Liver (tissue), 9 donors: ENCODE results near the gene CAPRIN1. TPM values are rescaled to one million over a fixed set of nuclear protein-coding genes. Genes with fewer than 3 reads are reported as not detected.

Experiments
- DNase-seq: peaks from one replicate; pipeline ENCODE4 v3.0.0-alpha.2; 2017; ENCODE audit warnings: low spot score
- H3K27ac ChIP-seq, 2 donors: one replicate each; pipeline ENCODE4 v1.7.0; 2013; ENCODE audit warnings: inconsistent platforms in 2 of 2, low read length in 2 of 2, control low read depth in 1 of 2, low read depth in 1 of 2, mild to moderate bottlenecking in 1 of 2
- H3K27me3 ChIP-seq, 4 donors: one replicate each; pipeline versions ENCODE4 v1.6.1 to v1.7.0; 2013; ENCODE audit warnings: low read length in 3 of 4, inconsistent platforms in 1 of 4, mild to moderate bottlenecking in 1 of 4, moderate library complexity in 1 of 4; ENCODE audit not compliant: control insufficient read depth in 4 of 4, insufficient read depth in 4 of 4
- H3K36me3 ChIP-seq, 4 donors: one replicate each; pipeline versions ENCODE4 v1.6.1 to v1.7.0; 2013; ENCODE audit warnings: low read length in 3 of 4, mild to moderate bottlenecking in 3 of 4, low read depth in 1 of 4, moderate library complexity in 1 of 4; ENCODE audit not compliant: control insufficient read depth in 4 of 4, insufficient read depth in 3 of 4
- H3K4me1 ChIP-seq, 4 donors: one replicate each; pipeline versions ENCODE4 v1.6.1 to v1.7.0; 2013; ENCODE audit warnings: low read length in 3 of 4, mild to moderate bottlenecking in 3 of 4, moderate library complexity in 1 of 4; ENCODE audit not compliant: control insufficient read depth in 4 of 4, insufficient read depth in 4 of 4
- H3K4me3 ChIP-seq, 3 donors: one replicate each; pipeline versions ENCODE4 v1.6.1 to v1.7.0; 2013; ENCODE audit warnings: low read length in 3 of 3, control low read depth in 1 of 3, low read depth in 1 of 3, mild to moderate bottlenecking in 1 of 3
- H3K9ac ChIP-seq, 2 donors: one replicate each; pipeline ENCODE4 v1.7.0; 2013; ENCODE audit warnings: low read length in 2 of 2, mild to moderate bottlenecking in 2 of 2, moderate library complexity in 2 of 2, control low read depth in 1 of 2, low read depth in 1 of 2
- H3K9me3 ChIP-seq, 4 donors: one replicate each; pipeline versions ENCODE4 v1.6.1 to v1.7.0; 2013; ENCODE audit warnings: low read length in 3 of 4; ENCODE audit not compliant: control insufficient read depth in 4 of 4
- EGR1 ChIP-seq, 2 donors: IDR thresholded peaks; 2 replicates each; pipeline ENCODE4 v1.6.1; 2016 to 2018; ENCODE audit warnings: antibody characterized with exemption in 2 of 2, low read depth in 2 of 2
- FOXA1 ChIP-seq: IDR thresholded peaks from 2 replicates; pipeline ENCODE4 v1.6.1; 2016; ENCODE audit warnings: antibody characterized with exemption
- FOXA2 ChIP-seq: IDR thresholded peaks from 2 replicates; pipeline ENCODE4 v1.6.1; 2016; ENCODE audit warnings: antibody characterized with exemption
- GABPA ChIP-seq, 2 donors: IDR thresholded peaks in 1 of 2; conservative IDR thresholded peaks in 1 of 2; 2 replicates each; pipeline ENCODE4 v1.6.1; 2016; ENCODE audit warnings: antibody characterized with exemption in 2 of 2, mild to moderate bottlenecking in 1 of 2, moderate library complexity in 1 of 2
- HNF4A ChIP-seq, 2 donors: conservative IDR thresholded peaks; 2 replicates each; pipeline ENCODE4 v1.6.1; 2016; ENCODE audit warnings: antibody characterized with exemption in 2 of 2, mild to moderate bottlenecking in 2 of 2
- HNF4G ChIP-seq: IDR thresholded peaks from 2 replicates; pipeline ENCODE4 v1.6.1; 2016; ENCODE audit warnings: antibody characterized with exemption
- JUND ChIP-seq, 2 donors: IDR thresholded peaks; 2 replicates each; pipeline ENCODE4 v1.6.1; 2016; ENCODE audit warnings: antibody characterized with exemption in 2 of 2
- NR2F2 ChIP-seq: IDR thresholded peaks from 2 replicates; pipeline ENCODE4 v1.6.1; 2016; ENCODE audit warnings: antibody characterized with exemption
- RAD21 ChIP-seq, 2 donors: IDR thresholded peaks; 2 replicates each; pipeline ENCODE4 v1.6.1; 2016; ENCODE audit warnings: antibody characterized with exemption in 2 of 2, mild to moderate bottlenecking in 2 of 2
- RXRA ChIP-seq, 2 donors: IDR thresholded peaks; 2 replicates each; pipeline ENCODE4 v1.6.1; 2017 to 2018; ENCODE audit warnings: antibody characterized with exemption in 2 of 2, mild to moderate bottlenecking in 1 of 2
- SP1 ChIP-seq: IDR thresholded peaks from 2 replicates; pipeline ENCODE4 v1.6.1; 2018; ENCODE audit warnings: antibody characterized with exemption, mild to moderate bottlenecking
- TAF1 ChIP-seq: conservative IDR thresholded peaks from 2 replicates; pipeline ENCODE4 v1.6.1; 2016; ENCODE audit warnings: antibody characterized with exemption, mild to moderate bottlenecking
- YY1 ChIP-seq: IDR thresholded peaks from 2 replicates; pipeline ENCODE4 v1.6.1; 2016; ENCODE audit warnings: antibody characterized with exemption, mild to moderate bottlenecking
- WGBS: extraction: QIAGEN DNeasy Blood & Tissue Kit; methylation state at CpG from one replicate; pipeline ENCODE4 v1.1.7; 2013; 5-methylcytosine and 5-hydroxymethylcytosine counted together
- polyA plus RNA-seq, 2 donors: library from polyadenylated mRNA; stranded (reverse) in 1 of 2; unstranded in 1 of 2; fragments of 200-250 nt in 1 of 2; fragments of >200 nt in 1 of 2; fragmentation: Nextera tagmentation in 1 of 2; extraction: Ambion mirVana in 1 of 2; gene quantifications; one replicate each; pipeline versions ENCODE4 v1.2.1 to v1.2.3, GENCODE V29; 2013 to 2015
- total RNA-seq, 2 donors: library from RNA; depleted of rRNA; stranded (reverse); fragments of >200 nt; gene quantifications; one replicate each; pipeline ENCODE4 v1.2.3, GENCODE V29; 2014
- TF ChIP-seq, protein P1 (sequence below): IDR thresholded peaks from 2 replicates; pipeline ENCODE4 v1.6.1; 2016; ENCODE audit warnings: antibody characterized with exemption
- TF ChIP-seq, protein P2 (sequence below): fragments of 150-350 bp; IDR thresholded peaks from 2 replicates; pipeline ENCODE4 v1.5.1; 2017; ENCODE audit warnings: improper control_type of control experiment, low read depth, low read length; ENCODE audit not compliant: missing input control
- TF ChIP-seq, protein P3 (sequence below): IDR thresholded peaks from 2 replicates; pipeline ENCODE4 v1.6.1; 2016; ENCODE audit warnings: antibody characterized with exemption, mild to moderate bottlenecking
- TF ChIP-seq, protein P4 (sequence below): IDR thresholded peaks from 2 replicates; pipeline ENCODE4 v1.6.1; 2016; ENCODE audit warnings: antibody characterized with exemption
- TF ChIP-seq, protein P5 (sequence below): IDR thresholded peaks from 2 replicates; pipeline ENCODE4 v1.6.1; 2016; ENCODE audit warnings: antibody characterized with exemption
- donor health status: healthy.
- donor health status: healthy.
- donor health status: healthy.
- donor health status: healthy.
- donor health status: healthy.

CAPRIN1 gene
- total and polyA plus RNA-seq, 4 donors: 19.5 to 112 (median 56.5) TPM

DNA sequence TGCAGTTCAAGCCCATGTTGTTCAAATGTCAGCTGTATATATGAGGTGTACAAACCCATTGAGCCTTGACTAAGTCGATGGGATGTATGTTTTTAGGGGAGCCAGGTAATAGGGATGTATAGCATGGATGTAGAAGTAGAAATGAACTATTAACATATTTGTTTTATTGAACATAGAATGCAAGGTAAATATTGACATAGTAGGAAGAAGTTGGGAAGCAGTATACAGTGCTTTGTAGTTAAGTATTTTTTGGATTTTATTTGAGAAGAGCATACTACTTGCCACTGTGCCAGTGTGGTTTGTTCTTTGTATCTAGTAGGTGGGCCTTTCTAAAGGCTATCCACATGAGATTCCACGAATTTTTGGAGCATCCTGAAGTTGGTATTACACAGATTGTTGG is 33.1 kb downstream of the CAPRIN1 start:
- DNase-seq: no peak
- H3K4me1 ChIP-seq: no peaks in the 10 kb centered on the region
- no peak overlapping the region for H3K9ac ChIP-seq
- TF ChIP-seq SP1: no peak
- no peaks in the 10 kb centered on the region for H3K27me3 ChIP-seq
- 85% methylated on average over 2 of the region's 2 CpGs for WGBS
- peaks cover 17 to 82% (median 71%) of the 10 kb centered on the region in 4 donors for H3K36me3 ChIP-seq
- H3K27ac ChIP-seq: no peak overlapping the region
- no peaks in the 10 kb centered on the region for H3K9me3 ChIP-seq
- no peak overlapping the region for H3K4me3 ChIP-seq

DNA sequence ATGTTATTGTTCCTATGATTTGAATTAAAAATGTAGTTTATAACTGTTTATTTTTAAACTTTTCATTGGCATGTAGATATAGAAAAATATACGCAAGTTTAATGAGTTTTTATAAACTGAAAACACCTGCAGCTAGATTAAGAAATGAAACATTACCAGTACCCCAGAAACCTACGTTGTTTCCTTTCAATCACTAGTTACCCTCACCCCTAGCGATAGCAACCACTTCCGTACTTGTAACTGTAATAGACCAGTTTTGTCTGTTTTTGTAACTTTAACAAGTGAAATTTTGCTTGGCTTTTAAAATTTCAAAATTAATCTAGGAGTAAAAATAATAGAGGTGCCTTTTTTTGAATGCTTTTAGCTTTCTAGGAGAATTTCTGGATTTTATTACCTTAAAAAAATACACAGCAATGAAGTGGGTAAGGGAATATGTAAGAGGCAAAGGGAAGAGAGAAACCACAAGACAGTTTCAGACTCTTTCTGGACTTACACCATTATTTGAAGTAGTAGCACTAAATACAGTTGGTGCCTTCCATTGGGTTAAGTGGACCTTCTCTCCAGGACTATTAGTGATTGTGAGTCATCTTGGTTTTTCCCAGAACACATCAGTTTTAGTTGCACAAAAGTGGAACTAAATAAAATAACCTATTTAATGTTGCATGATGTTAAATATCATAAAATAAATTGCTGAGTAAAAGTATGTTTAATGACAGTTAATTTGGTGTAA is 35.2 kb downstream of the CAPRIN1 start:
- Histone ChIP-seq H3K4me1 (no peaks in the 10 kb centered on the region), H3K27me3 (no peaks in the 10 kb centered on the region), H3K4me3 (no peak overlapping the region), H3K9ac (no peak overlapping the region), H3K9me3 (no peaks in the 10 kb centered on the region), H3K27ac (no peak overlapping the region), H3K36me3 (peaks cover 18 to 86% (median 79%) of the 10 kb centered on the region in 4 donors)
- 92% methylated on average over 4 of the region's 4 CpGs for WGBS
- TF ChIP-seq JUND (IDR thresholded peaks at IDR 0.05) (no peak), FOXA2 (no peak), RXRA (IDR thresholded peaks at IDR 0.05) (no peak), RAD21 (IDR thresholded peaks at IDR 0.05) (no peak), TAF1 (no peak), YY1 (no peak), NR2F2 (no peak), FOXA1 (no peak), SP1 (no peak), HNF4A (conservative IDR thresholded peaks at IDR 0.05) (no peak), EGR1 (IDR thresholded peaks at IDR 0.05; ENCODE audit: low read depth in 2 of 2) (no peak), GABPA (IDR thresholded peaks at IDR 0.05 in 1 of 2, conservative IDR thresholded peaks at IDR 0.05 in 1 of 2) (no peak), HNF4G (no peak)
- TF ChIP-seq, protein P1, sequence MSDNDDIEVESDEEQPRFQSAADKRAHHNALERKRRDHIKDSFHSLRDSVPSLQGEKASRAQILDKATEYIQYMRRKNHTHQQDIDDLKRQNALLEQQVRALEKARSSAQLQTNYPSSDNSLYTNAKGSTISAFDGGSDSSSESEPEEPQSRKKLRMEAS: no peak
- TF ChIP-seq, protein P2, sequence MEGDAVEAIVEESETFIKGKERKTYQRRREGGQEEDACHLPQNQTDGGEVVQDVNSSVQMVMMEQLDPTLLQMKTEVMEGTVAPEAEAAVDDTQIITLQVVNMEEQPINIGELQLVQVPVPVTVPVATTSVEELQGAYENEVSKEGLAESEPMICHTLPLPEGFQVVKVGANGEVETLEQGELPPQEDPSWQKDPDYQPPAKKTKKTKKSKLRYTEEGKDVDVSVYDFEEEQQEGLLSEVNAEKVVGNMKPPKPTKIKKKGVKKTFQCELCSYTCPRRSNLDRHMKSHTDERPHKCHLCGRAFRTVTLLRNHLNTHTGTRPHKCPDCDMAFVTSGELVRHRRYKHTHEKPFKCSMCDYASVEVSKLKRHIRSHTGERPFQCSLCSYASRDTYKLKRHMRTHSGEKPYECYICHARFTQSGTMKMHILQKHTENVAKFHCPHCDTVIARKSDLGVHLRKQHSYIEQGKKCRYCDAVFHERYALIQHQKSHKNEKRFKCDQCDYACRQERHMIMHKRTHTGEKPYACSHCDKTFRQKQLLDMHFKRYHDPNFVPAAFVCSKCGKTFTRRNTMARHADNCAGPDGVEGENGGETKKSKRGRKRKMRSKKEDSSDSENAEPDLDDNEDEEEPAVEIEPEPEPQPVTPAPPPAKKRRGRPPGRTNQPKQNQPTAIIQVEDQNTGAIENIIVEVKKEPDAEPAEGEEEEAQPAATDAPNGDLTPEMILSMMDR: no peak
- TF ChIP-seq, protein P3, sequence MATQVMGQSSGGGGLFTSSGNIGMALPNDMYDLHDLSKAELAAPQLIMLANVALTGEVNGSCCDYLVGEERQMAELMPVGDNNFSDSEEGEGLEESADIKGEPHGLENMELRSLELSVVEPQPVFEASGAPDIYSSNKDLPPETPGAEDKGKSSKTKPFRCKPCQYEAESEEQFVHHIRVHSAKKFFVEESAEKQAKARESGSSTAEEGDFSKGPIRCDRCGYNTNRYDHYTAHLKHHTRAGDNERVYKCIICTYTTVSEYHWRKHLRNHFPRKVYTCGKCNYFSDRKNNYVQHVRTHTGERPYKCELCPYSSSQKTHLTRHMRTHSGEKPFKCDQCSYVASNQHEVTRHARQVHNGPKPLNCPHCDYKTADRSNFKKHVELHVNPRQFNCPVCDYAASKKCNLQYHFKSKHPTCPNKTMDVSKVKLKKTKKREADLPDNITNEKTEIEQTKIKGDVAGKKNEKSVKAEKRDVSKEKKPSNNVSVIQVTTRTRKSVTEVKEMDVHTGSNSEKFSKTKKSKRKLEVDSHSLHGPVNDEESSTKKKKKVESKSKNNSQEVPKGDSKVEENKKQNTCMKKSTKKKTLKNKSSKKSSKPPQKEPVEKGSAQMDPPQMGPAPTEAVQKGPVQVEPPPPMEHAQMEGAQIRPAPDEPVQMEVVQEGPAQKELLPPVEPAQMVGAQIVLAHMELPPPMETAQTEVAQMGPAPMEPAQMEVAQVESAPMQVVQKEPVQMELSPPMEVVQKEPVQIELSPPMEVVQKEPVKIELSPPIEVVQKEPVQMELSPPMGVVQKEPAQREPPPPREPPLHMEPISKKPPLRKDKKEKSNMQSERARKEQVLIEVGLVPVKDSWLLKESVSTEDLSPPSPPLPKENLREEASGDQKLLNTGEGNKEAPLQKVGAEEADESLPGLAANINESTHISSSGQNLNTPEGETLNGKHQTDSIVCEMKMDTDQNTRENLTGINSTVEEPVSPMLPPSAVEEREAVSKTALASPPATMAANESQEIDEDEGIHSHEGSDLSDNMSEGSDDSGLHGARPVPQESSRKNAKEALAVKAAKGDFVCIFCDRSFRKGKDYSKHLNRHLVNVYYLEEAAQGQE: no peak
- TF ChIP-seq, protein P4, sequence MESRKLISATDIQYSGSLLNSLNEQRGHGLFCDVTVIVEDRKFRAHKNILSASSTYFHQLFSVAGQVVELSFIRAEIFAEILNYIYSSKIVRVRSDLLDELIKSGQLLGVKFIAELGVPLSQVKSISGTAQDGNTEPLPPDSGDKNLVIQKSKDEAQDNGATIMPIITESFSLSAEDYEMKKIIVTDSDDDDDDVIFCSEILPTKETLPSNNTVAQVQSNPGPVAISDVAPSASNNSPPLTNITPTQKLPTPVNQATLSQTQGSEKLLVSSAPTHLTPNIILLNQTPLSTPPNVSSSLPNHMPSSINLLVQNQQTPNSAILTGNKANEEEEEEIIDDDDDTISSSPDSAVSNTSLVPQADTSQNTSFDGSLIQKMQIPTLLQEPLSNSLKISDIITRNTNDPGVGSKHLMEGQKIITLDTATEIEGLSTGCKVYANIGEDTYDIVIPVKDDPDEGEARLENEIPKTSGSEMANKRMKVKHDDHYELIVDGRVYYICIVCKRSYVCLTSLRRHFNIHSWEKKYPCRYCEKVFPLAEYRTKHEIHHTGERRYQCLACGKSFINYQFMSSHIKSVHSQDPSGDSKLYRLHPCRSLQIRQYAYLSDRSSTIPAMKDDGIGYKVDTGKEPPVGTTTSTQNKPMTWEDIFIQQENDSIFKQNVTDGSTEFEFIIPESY: no peak
- TF ChIP-seq, protein P5, sequence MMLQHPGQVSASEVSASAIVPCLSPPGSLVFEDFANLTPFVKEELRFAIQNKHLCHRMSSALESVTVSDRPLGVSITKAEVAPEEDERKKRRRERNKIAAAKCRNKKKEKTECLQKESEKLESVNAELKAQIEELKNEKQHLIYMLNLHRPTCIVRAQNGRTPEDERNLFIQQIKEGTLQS: no peak
- no peak for DNase-seq
